Brain microvascular endothelial cell (primary cell): Measurements from ENCODE around the gene OPN3.

Experiments used
- DNase-seq: peaks from one replicate; pipeline ENCODE4 v3.0.0-alpha.2; 2020
- H3K27ac ChIP-seq: fragments of 250-450 bp; sonication (Bioruptor Pico); 2 replicates; pipeline ENCODE4 v1.5.1; 2020; ENCODE audit warnings: mild to moderate bottlenecking, moderate library complexity
- H3K27me3 ChIP-seq: fragments of 250-450 bp; sonication (Bioruptor Pico); replicated peaks from 2 replicates; pipeline ENCODE4 v1.5.1; 2020; ENCODE audit warnings: mild to moderate bottlenecking
- H3K36me3 ChIP-seq: fragments of 250-450 bp; sonication (Bioruptor Pico); replicated peaks from 2 replicates; pipeline ENCODE4 v1.5.1; 2020; ENCODE audit warnings: mild to moderate bottlenecking
- H3K4me3 ChIP-seq: 2 replicates; pipeline ENCODE4 v1.5.1; 2011; ENCODE audit warnings: low read depth, mild to moderate bottlenecking, control low read depth, low read length, moderate library complexity
- in situ Hi-C: cut with HindIII; loops from 2 replicates; pipeline ENCODE4 v1.10.0; 2017; ENCODE audit warnings: low sequenced_read_pairs, low pct_ligation_motif_present
- TF ChIP-seq, protein P1 (sequence below): IDR thresholded peaks from 2 replicates; pipeline ENCODE4 v1.5.1; 2011; ENCODE audit warnings: low read depth, mild to moderate bottlenecking, moderate library complexity, low read length, control low read depth, inconsistent platforms; ENCODE audit errors: missing control alignments

Gene OPN3

DNA sequence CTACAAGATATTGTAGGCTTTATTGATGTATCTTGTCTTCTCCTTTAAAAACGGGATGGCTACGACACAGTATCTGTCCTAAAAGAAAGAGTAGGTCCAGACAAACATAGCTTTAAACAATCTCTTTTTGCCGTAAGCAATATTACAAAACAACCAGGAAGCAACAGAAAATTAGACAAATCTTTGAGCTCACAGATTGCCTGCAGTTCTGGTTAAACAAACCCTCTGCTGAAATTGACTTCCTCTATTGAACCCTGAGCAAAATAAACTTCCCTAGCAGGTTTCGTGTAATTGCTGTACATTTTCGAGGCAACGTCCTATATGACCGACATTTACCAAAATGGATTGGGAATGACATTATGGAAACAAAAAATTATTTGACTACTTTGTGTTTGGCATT, 50.6 kb downstream of the OPN3 start:
- Histone ChIP-seq H3K27ac (no peak overlapping the region), H3K27me3 (no peaks in the 10 kb centered on the region), H3K36me3 (no peaks in the 10 kb centered on the region), H3K4me3 (no peak overlapping the region)
- in situ Hi-C loops: no loop called here
- TF ChIP-seq, protein P1, sequence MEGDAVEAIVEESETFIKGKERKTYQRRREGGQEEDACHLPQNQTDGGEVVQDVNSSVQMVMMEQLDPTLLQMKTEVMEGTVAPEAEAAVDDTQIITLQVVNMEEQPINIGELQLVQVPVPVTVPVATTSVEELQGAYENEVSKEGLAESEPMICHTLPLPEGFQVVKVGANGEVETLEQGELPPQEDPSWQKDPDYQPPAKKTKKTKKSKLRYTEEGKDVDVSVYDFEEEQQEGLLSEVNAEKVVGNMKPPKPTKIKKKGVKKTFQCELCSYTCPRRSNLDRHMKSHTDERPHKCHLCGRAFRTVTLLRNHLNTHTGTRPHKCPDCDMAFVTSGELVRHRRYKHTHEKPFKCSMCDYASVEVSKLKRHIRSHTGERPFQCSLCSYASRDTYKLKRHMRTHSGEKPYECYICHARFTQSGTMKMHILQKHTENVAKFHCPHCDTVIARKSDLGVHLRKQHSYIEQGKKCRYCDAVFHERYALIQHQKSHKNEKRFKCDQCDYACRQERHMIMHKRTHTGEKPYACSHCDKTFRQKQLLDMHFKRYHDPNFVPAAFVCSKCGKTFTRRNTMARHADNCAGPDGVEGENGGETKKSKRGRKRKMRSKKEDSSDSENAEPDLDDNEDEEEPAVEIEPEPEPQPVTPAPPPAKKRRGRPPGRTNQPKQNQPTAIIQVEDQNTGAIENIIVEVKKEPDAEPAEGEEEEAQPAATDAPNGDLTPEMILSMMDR: no peak
- DNase-seq: no peak

DNA sequence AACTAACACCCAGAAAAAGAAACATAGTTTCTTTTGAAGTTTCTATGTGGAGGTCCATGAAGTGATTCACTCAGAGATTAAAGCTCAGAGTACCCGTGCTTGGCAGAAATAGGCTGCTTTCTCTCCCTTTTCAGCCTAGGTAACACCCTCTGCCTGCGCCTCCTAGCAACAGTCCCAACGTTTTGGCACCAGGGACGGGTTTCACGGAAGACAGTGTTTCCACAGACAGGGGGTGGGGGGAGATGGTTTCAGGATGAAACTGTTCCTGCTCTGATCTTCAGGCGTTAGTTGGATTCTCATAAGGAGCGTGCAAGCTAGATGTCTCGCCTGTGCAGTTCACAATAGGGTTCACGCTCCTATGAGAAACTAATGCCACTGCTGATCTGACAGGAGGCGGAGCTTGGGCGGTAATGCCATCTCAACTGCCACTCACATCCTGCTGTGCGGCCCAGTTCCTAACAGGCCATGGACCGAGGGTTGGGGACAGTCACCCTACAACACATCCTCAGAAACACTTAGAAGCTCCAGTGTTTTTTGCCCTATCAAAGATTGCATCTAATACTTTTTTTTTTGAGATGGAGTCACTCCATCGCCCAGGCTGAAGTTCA, 53.2 kb downstream of the OPN3 start:
- Histone ChIP-seq H3K36me3 (no peaks in the 10 kb centered on the region), H3K4me3 (no peak overlapping the region), H3K27me3 (no peaks in the 10 kb centered on the region), H3K27ac (no peak overlapping the region)
- in situ Hi-C loops: no loop called here
- DNase-seq: no peak
- TF ChIP-seq, protein P1: no peak

DNA sequence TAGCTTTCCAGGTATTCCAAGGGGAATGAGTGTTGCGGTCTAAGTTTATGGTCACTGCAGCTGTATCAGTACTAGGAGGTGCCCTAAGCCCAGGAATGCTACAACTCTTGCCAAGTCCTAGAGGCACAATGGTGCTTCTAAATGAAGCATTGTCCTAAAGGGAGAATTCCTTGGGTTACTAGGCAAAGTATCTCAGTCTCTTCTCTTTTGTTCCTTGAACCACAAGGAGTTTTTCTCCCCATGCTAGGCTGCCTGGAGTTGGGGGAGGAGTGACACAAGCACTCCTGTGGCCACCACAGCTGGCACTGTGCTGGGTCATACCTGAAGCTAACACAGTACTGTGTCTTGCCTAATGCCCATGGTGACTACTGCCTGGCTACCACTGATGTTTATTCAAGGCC, 57.2 kb downstream of the OPN3 start:
- TF ChIP-seq, protein P1: no peak
- Histone ChIP-seq H3K4me3 (no peak overlapping the region), H3K27ac (no peak overlapping the region), H3K27me3 (no peaks in the 10 kb centered on the region), H3K36me3 (no peaks in the 10 kb centered on the region)
- DNase-seq: no peak
- in situ Hi-C loops: no loop called here

DNA sequence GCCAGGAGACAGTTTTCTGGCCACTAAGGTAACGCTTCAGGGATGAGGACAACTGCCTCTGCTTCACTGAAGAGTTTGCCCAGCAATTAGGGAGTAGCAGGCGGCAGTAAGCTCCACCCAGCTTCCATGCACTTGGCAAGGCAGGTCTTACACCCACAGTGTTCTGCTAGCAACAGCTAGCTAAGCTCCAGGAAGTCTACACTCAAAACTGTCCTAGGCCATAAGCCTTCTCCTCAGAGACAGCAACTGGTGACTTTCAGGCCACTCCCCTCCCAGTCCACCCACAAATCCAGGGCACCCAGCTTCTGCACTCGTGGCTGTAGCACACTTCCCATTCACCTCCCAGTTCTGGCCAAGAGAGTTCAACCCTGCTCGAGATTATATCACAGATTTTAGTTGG, 60.7 kb downstream of the OPN3 start:
- no peak overlapping the region for H3K4me3 ChIP-seq
- no peaks in the 10 kb centered on the region for H3K27me3 ChIP-seq
- TF ChIP-seq, protein P1: no peak
- in situ Hi-C loops: no loop called here
- no peaks in the 10 kb centered on the region for H3K36me3 ChIP-seq
- no peak for DNase-seq
- no peak overlapping the region for H3K27ac ChIP-seq

DNA sequence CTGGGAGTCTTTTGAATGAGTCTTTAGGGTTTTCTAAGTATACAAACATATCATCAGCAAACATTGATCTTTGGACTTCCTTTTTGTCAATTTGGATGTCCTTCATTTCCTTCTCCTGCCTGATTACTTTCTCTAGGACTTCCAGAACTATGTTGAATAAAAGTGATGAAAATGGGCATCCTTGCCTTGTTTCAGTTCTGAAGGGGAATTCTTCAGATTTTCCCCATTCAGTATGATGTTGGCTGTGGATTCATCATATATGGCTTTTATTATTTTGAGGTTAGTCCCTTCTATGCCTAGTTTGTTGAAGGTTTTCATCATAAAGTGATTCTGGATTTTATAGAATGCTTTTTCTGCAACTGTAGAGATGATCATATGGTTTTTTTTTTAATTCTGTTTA, 66.0 kb downstream of the OPN3 start:
- H3K27me3 ChIP-seq: no peaks in the 10 kb centered on the region
- no peak overlapping the region for H3K27ac ChIP-seq
- in situ Hi-C loops: no loop called here
- DNase-seq: no peak
- H3K4me3 ChIP-seq: no peak overlapping the region
- TF ChIP-seq, protein P1: no peak
- H3K36me3 ChIP-seq: no peaks in the 10 kb centered on the region

DNA sequence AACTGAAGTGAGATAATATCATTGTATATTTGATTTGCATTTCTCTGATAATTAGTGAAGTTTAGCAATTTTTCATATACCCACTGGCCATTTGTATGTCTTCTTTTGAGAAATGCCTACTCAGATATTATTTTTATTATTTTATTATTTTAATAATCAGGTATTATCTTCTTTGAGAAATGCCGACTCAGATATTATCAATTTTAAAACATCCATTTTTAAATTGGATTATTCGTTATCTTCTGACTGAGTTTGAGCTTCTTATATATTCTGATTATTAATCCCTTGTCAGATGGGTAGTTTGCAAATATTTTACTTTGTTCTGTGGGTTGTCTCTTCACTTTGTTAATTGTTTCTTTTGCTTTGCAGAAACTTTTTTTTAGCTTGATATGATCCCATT, 70.3 kb downstream of the OPN3 start:
- DNase-seq: no peak
- TF ChIP-seq, protein P1: no peak
- Histone ChIP-seq H3K27me3 (no peaks in the 10 kb centered on the region), H3K27ac (no peak overlapping the region), H3K36me3 (no peaks in the 10 kb centered on the region), H3K4me3 (no peak overlapping the region)
- in situ Hi-C loops: no loop called here
